Astrocyte of the cerebellum (primary cell): ENCODE measurements around the gene C6orf15.

Source experiments
- DNase-seq: peaks from one replicate; pipeline ENCODE4 v3.0.0-alpha.2; 2011; ENCODE audit warnings: low read depth
- H3K4me3 ChIP-seq: 2 replicates; pipeline ENCODE4 v1.5.1; 2011; ENCODE audit warnings: mild to moderate bottlenecking, low read depth, low read length, moderate library complexity
- CTCF ChIP-seq: IDR thresholded peaks from 2 replicates; pipeline ENCODE4 v1.5.1; 2012; ENCODE audit warnings: low read length, low read depth, moderate library complexity, mild to moderate bottlenecking; ENCODE audit errors: missing control alignments
- in situ Hi-C: cut with HindIII; loops from 2 replicates; pipeline ENCODE4 v1.10.0; 2017; ENCODE audit warnings: low sequenced_read_pairs

C6orf15 gene

GRCh38 chr6:31156641-31157040 lies 44.3 kb upstream of the C6orf15 start:
- no peak for DNase-seq
- in situ Hi-C loops: no loop called here
- no peak overlapping the region for H3K4me3 ChIP-seq
- no peak for TF ChIP-seq CTCF

- H3K4me3 ChIP-seq: no peak overlapping the region
- in situ Hi-C loops: no loop called here
- DNase-seq: no peak
- no peak for TF ChIP-seq CTCF
Observed at GRCh38 chr6:31154436-31154835, 42.1 kb upstream of the C6orf15 start.

GRCh38 chr6:31152781-31153180 lies 40.4 kb upstream of the C6orf15 start:
- no peak overlapping the region for H3K4me3 ChIP-seq
- no peak for TF ChIP-seq CTCF
- DNase-seq: no peak
- in situ Hi-C loops: no loop called here

- no peak overlapping the region for H3K4me3 ChIP-seq
- in situ Hi-C loops: loop anchor here (5.0 kb wide), 1 partner anchor 38 kb away; the partner anchor contains the start of genes C6orf15 and PSORS1C1
- TF ChIP-seq CTCF: no peak
- DNase-seq: no peak
Observed at GRCh38 chr6:31149827-31150447, 37.6 kb upstream of the C6orf15 start.

DNA sequence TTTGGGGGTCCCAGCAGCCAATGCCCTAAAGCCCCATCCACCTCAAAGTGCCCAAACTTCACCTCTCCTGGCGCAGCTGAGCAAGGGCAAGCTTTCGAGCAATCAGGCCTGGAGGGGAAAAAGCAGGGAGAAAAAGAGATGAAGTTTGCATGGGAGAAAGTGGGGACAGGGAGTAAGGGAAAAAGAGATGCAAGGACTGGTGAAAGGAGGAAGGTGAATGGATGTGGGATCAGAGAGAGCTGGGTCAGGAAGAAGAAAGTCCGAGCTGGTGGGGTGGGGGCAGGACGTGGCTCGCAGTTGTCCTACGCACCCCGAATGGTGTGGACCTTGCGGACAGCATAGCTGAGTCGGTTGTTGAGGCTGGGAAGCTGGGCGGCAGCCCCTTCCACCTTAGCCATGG lies 33.0 kb upstream of the C6orf15 start:
- in situ Hi-C loops: loop anchor here (5.0 kb wide), 1 partner anchor 33 kb away; the partner anchor contains the start of genes C6orf15 and PSORS1C1
- TF ChIP-seq CTCF: no peak
- no peak overlapping the region for H3K4me3 ChIP-seq
- DNase-seq: no peak

- DNase-seq: no peak
- H3K4me3 ChIP-seq: no peak overlapping the region
- no peak for TF ChIP-seq CTCF
- in situ Hi-C loops: loop anchor here (5.0 kb wide), 1 partner anchor 33 kb away; the partner anchor contains the start of genes C6orf15 and PSORS1C1
Observed at GRCh38 chr6:31144970-31145340, 32.6 kb upstream of the C6orf15 start.
